HCT116 (cell line): Measurements from ENCODE around the gene SZRD1. TPM values are rescaled to one million over a fixed set of nuclear protein-coding genes. Genes with fewer than 3 reads are reported as not detected.

Source experiments
- ATAC-seq: fragments of 200-7000 bp; cut with Tn5 transposase; 2 replicates; pipeline ENCODE4 v1.9.1; 2020; ENCODE audit warnings: mild to moderate bottlenecking, moderate library complexity
- BruUV-seq: library from RNA; stranded (reverse); fragments of 400-500 nt; replicated peaks from 2 replicates; lab custom pipeline; 2021; lab: Mats Ljungman, UMichigan
- CTCF ChIA-PET: fragments of 300-600 bp; sonication (Branson Sonifier 250); formaldehyde crosslinking; loops from one replicate; lab custom pipeline; 2021; ENCODE audit warnings: antibody characterized with exemption; lab: Charles Lee
- POLR2A ChIA-PET: fragments of 300-600, 350-600 bp; sonication (Branson Sonifier 250); formaldehyde crosslinking; loops from one replicate; lab custom pipeline; 2021; ENCODE audit warnings: antibody characterized with exemption; lab: Charles Lee
- RAD21 ChIA-PET, 2 experiments: fragments of 300-600 bp; sonication (Branson Sonifier 250); formaldehyde crosslinking; loops; one replicate each; lab custom pipeline; 2023; ENCODE audit warnings: low total read pairs in 2 of 2; ENCODE audit not compliant: uncharacterized antibody in 2 of 2, unreplicated experiment in 2 of 2, low non-redundant PET in 1 of 2; lab: Charles Lee
- DNase-seq: peaks from one replicate; pipeline ENCODE4 v3.0.0-alpha.2; 2010; ENCODE audit warnings: low read depth, low spot score
- H2AFZ ChIP-seq: fragments of 200-600 bp; shearing (Covaris generic), sonication (generic); 2 replicates; pipeline ENCODE4 v1.6.1; 2017; ENCODE audit warnings: low read depth, mixed run types, mixed read lengths, antibody characterized with exemption, low read length; ENCODE audit not compliant: poor library complexity, severe bottlenecking
- H3K27ac ChIP-seq: 2 replicates; pipeline ENCODE4 v1.5.1; 2012; ENCODE audit warnings: low read depth, low read length
- H3K27me3 ChIP-seq: fragments of 200-600 bp; sonication (generic); 2 replicates; pipeline ENCODE4 v1.6.1; 2016; ENCODE audit warnings: mixed run types, low read length, mixed read lengths; ENCODE audit not compliant: insufficient read depth
- H3K36me3 ChIP-seq, 2 experiments: fragments of 200-500 bp in 1 of 2; fragments of 200-600 bp in 1 of 2; sonication (Bioruptor generic) in 1 of 2; sonication (generic) in 1 of 2; 2 replicates each; pipeline versions ENCODE4 v1.5.1 to v1.6.1; 2014 to 2016; ENCODE audit warnings: low read length in 2 of 2, inconsistent platforms in 1 of 2, mixed read lengths in 1 of 2, mixed run types in 1 of 2; ENCODE audit not compliant: insufficient read depth in 2 of 2, control insufficient read depth in 1 of 2
- H3K4me1 ChIP-seq, 2 experiments: fragments of 200-600 bp in 1 of 2; sonication (generic) in 1 of 2; 2 replicates each; pipeline versions ENCODE4 v1.5.1 to v1.6.1; 2012 to 2017; ENCODE audit warnings: low read length in 2 of 2, inconsistent platforms in 1 of 2, mild to moderate bottlenecking in 1 of 2, mixed read lengths in 1 of 2, mixed run types in 1 of 2, moderate library complexity in 1 of 2; ENCODE audit not compliant: insufficient read depth in 2 of 2, control insufficient read depth in 1 of 2
- H3K4me2 ChIP-seq: fragments of 200-600 bp; sonication (generic); 2 replicates; pipeline ENCODE4 v1.6.1; 2017; ENCODE audit warnings: mixed run types, low read length, mixed read lengths
- H3K4me3 ChIP-seq, 2 experiments: fragments of 200-600 bp in 1 of 2; sonication (generic) in 1 of 2; replicated peaks in 1 of 2; 2 replicates each; pipeline ENCODE4 v1.5.1; 2011 to 2016; ENCODE audit warnings: low read length in 2 of 2, control low read depth in 1 of 2, low read depth in 1 of 2, mild to moderate bottlenecking in 1 of 2, mixed read lengths in 1 of 2, mixed run types in 1 of 2
- H3K79me2 ChIP-seq: fragments of 200-600 bp; sonication (generic); 2 replicates; pipeline ENCODE4 v1.6.1; 2017; ENCODE audit warnings: mild to moderate bottlenecking, mixed run types, low read length, moderate library complexity, mixed read lengths; ENCODE audit not compliant: insufficient read depth
- H3K9ac ChIP-seq: fragments of 200-600 bp; sonication (generic); 2 replicates; pipeline ENCODE4 v1.6.1; 2016; ENCODE audit warnings: low read length, mixed read lengths
- H3K9me2 ChIP-seq: fragments of 200-600 bp; sonication (generic), shearing (Covaris generic); 2 replicates; pipeline ENCODE4 v1.6.1; 2017; ENCODE audit warnings: mixed run types, mild to moderate bottlenecking, moderate library complexity; ENCODE audit not compliant: insufficient read depth
- H3K9me3 ChIP-seq, 2 experiments: fragments of 200-500 bp in 1 of 2; fragments of 200-600 bp in 1 of 2; sonication (Bioruptor generic) in 1 of 2; sonication (generic) in 1 of 2; 2 replicates each; pipeline ENCODE4 v1.6.1; 2014 to 2017; ENCODE audit warnings: low read length in 2 of 2, mixed read lengths in 2 of 2, inconsistent platforms in 1 of 2, low read depth in 1 of 2, mild to moderate bottlenecking in 1 of 2, mixed run types in 1 of 2, moderate library complexity in 1 of 2; ENCODE audit not compliant: control insufficient read depth in 1 of 2, insufficient read depth in 1 of 2
- H4K20me1 ChIP-seq: fragments of 200-600 bp; sonication (generic), shearing (Covaris generic); 2 replicates; pipeline ENCODE4 v1.6.1; 2017; ENCODE audit warnings: mixed run types, mild to moderate bottlenecking, moderate library complexity; ENCODE audit not compliant: insufficient read depth
- CBX3 ChIP-seq: IDR thresholded peaks from 2 replicates; pipeline ENCODE4 v1.6.1; 2012; ENCODE audit warnings: low read depth
- CEBPB ChIP-seq: IDR thresholded peaks from 2 replicates; pipeline ENCODE4 v1.6.1; 2012; ENCODE audit warnings: low read depth
- EGR1 ChIP-seq: IDR thresholded peaks from 2 replicates; pipeline ENCODE4 v1.6.1; 2012; ENCODE audit warnings: low read depth
- ELF1 ChIP-seq: IDR thresholded peaks from 2 replicates; pipeline ENCODE4 v1.6.1; 2012; ENCODE audit warnings: low read depth, borderline replicate concordance
- EZH2phosphoT487 ChIP-seq: fragments of 200-600 bp; IDR thresholded peaks from 2 replicates; pipeline ENCODE4 v1.6.1; 2018; ENCODE audit warnings: antibody characterized with exemption, borderline replicate concordance
- FOSL1 ChIP-seq: IDR thresholded peaks from 2 replicates; pipeline ENCODE4 v1.6.1; 2012; ENCODE audit warnings: low read depth
- JUND ChIP-seq: IDR thresholded peaks from 2 replicates; pipeline ENCODE4 v1.6.1; 2012
- POLR2A ChIP-seq: IDR thresholded peaks from 2 replicates; pipeline ENCODE4 v1.7.0; 2011; ENCODE audit warnings: borderline replicate concordance; ENCODE audit not compliant: insufficient read depth, insufficient read length; ENCODE audit errors: extremely low read depth
- RAD21 ChIP-seq: IDR thresholded peaks from 2 replicates; pipeline ENCODE4 v1.6.1; 2012; ENCODE audit warnings: low read depth, mild to moderate bottlenecking
- SRF ChIP-seq: IDR thresholded peaks from 2 replicates; pipeline ENCODE4 v1.6.1; 2012; ENCODE audit warnings: low read depth
- ZFX ChIP-seq: fragments of 450-650 bp; IDR thresholded peaks from 2 replicates; pipeline ENCODE4 v1.6.1; 2017
- ZNF274 ChIP-seq: fragments of 200-500 bp; sonication (Bioruptor generic); IDR thresholded peaks from 2 replicates; pipeline ENCODE4 v1.6.1; 2014; ENCODE audit warnings: mild to moderate bottlenecking, low read depth, low read length, inconsistent platforms
- intact Hi-C: fragments of 100-400 bp; cut with micrococcal nuclease; formaldehyde crosslinking; loops from 2 replicates; pipeline ENCODE4 v1.10.0; 2022
- total RNA-seq: library from RNA; stranded (reverse); gene quantifications from one replicate; pipeline ENCODE4 v1.2.1, GENCODE V29; 2021; ENCODE audit not compliant: unreplicated experiment
- TF ChIP-seq, protein P1 (sequence below): IDR thresholded peaks from 2 replicates; pipeline ENCODE4 v1.6.1; 2012
- TF ChIP-seq, protein P2 (sequence below): IDR thresholded peaks from 2 replicates; pipeline ENCODE4 v1.6.1; 2011; ENCODE audit warnings: mild to moderate bottlenecking, low read length, moderate library complexity; ENCODE audit not compliant: insufficient replicate concordance; ENCODE audit errors: extremely low read depth
- TF ChIP-seq, protein P3 (sequence below): IDR thresholded peaks from 2 replicates; pipeline ENCODE4 v1.6.1; 2012
- TF ChIP-seq, protein P4 (sequence below), 3 experiments: fragments of 200-600 bp in 1 of 3; sonication (generic) in 1 of 3; IDR thresholded peaks in 2 of 3; conservative IDR thresholded peaks in 1 of 3; 2 replicates each; pipeline ENCODE4 v1.5.1; 2012 to 2017; ENCODE audit warnings: low read depth in 2 of 3, low read length in 2 of 3, antibody characterized with exemption in 1 of 3, borderline replicate concordance in 1 of 3, control low read depth in 1 of 3, mild to moderate bottlenecking in 1 of 3, mixed read lengths in 1 of 3, mixed run types in 1 of 3, moderate library complexity in 1 of 3; ENCODE audit not compliant: insufficient read depth in 1 of 3

The SZRD1 gene
- total RNA-seq, 1 experiment from 2014 or later = 141 TPM

DNA sequence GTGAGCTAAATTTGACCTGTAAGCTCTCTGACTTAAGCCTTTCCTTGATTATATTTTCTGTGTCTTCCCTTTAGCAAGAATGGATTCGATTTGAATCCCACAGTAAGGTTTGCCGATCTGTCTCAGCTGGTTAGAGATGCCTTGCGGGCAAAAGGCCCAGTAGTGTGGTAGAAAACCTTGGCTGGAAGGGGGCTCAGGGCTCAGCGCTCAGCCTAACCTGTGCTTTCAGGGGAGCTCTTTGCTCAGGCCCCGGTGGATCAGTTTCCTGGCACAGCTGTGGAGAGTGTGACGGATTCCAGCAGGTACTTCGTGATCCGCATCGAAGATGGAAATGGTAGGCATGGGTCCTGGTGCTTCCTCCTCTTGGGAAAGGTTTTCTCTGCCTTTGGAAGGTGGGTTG lies 80.6 kb downstream of the SZRD1 start:
- ChIA-PET CTCF (no interaction called here), POLR2A (no interaction called here), RAD21 (no interaction called here)
- ATAC-seq = no peak
- Histone ChIP-seq H4K20me1 (no peaks in the 10 kb centered on the region), H3K79me2 (peaks cover 16% of the 10 kb centered on the region), H3K4me3 (no peak overlapping the region), H3K36me3 (peaks cover 43 to 54% of the 10 kb centered on the region in 2 experiments), H3K4me2 (no peak overlapping the region), H3K27ac (no peak overlapping the region), H3K4me1 (no peaks in the 10 kb centered on the region), H3K9me2 (no peaks in the 10 kb centered on the region), H3K9ac (no peak overlapping the region), H3K9me3 (no peaks in the 10 kb centered on the region), H3K27me3 (no peaks in the 10 kb centered on the region), H2AFZ (no peak overlapping the region)
- TF ChIP-seq, protein P1, sequence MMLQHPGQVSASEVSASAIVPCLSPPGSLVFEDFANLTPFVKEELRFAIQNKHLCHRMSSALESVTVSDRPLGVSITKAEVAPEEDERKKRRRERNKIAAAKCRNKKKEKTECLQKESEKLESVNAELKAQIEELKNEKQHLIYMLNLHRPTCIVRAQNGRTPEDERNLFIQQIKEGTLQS = no peak
- TF ChIP-seq SRF = no peak
- TF ChIP-seq, protein P2, sequence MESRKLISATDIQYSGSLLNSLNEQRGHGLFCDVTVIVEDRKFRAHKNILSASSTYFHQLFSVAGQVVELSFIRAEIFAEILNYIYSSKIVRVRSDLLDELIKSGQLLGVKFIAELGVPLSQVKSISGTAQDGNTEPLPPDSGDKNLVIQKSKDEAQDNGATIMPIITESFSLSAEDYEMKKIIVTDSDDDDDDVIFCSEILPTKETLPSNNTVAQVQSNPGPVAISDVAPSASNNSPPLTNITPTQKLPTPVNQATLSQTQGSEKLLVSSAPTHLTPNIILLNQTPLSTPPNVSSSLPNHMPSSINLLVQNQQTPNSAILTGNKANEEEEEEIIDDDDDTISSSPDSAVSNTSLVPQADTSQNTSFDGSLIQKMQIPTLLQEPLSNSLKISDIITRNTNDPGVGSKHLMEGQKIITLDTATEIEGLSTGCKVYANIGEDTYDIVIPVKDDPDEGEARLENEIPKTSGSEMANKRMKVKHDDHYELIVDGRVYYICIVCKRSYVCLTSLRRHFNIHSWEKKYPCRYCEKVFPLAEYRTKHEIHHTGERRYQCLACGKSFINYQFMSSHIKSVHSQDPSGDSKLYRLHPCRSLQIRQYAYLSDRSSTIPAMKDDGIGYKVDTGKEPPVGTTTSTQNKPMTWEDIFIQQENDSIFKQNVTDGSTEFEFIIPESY = no peak
- no peak for TF ChIP-seq ZFX
- no peak for TF ChIP-seq CEBPB
- TF ChIP-seq ZNF274 = no peak
- TF ChIP-seq JUND = no peak
- no peak for TF ChIP-seq EGR1
- TF ChIP-seq, protein P3, sequence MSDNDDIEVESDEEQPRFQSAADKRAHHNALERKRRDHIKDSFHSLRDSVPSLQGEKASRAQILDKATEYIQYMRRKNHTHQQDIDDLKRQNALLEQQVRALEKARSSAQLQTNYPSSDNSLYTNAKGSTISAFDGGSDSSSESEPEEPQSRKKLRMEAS = no peak
- TF ChIP-seq, protein P4, sequence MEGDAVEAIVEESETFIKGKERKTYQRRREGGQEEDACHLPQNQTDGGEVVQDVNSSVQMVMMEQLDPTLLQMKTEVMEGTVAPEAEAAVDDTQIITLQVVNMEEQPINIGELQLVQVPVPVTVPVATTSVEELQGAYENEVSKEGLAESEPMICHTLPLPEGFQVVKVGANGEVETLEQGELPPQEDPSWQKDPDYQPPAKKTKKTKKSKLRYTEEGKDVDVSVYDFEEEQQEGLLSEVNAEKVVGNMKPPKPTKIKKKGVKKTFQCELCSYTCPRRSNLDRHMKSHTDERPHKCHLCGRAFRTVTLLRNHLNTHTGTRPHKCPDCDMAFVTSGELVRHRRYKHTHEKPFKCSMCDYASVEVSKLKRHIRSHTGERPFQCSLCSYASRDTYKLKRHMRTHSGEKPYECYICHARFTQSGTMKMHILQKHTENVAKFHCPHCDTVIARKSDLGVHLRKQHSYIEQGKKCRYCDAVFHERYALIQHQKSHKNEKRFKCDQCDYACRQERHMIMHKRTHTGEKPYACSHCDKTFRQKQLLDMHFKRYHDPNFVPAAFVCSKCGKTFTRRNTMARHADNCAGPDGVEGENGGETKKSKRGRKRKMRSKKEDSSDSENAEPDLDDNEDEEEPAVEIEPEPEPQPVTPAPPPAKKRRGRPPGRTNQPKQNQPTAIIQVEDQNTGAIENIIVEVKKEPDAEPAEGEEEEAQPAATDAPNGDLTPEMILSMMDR (IDR thresholded peaks at IDR 0.05 in 2 of 3, conservative IDR thresholded peaks at IDR 0.05 in 1 of 3; ENCODE audit: borderline replicate concordance in 1 of 3, insufficient read depth in 1 of 3, low read depth in 2 of 3, low read length in 2 of 3) = no peak
- no peak for TF ChIP-seq FOSL1
- no peak for TF ChIP-seq POLR2A
- no peak for TF ChIP-seq EZH2phosphoT487
- no peak for TF ChIP-seq ELF1
- TF ChIP-seq RAD21 = no peak
- TF ChIP-seq CBX3 = no peak
- no peak for DNase-seq
- intact Hi-C loops = no loop called here
- no TSS peak for BruUV-seq

Other genes with a start within 250 kb of the SZRD1 start
- 164 TPM for gene EPHA2, start 211.2 kb upstream of the SZRD1 start, total RNA-seq
- 59.7 TPM for gene ARHGEF19, start 154.6 kb upstream of the SZRD1 start, total RNA-seq
- gene CPLANE2, start 130.1 kb upstream of the SZRD1 start, total RNA-seq = 8.1 TPM
- gene FBXO42, start 14.8 kb upstream of the SZRD1 start, total RNA-seq = 20.6 TPM
- not detected for gene SPATA21, start 70.2 kb downstream of the SZRD1 start, total RNA-seq
- 35.5 TPM for gene NECAP2, start 73.5 kb downstream of the SZRD1 start, total RNA-seq
- 1,685 TPM for gene RNU1-1, start 147.0 kb downstream of the SZRD1 start, total RNA-seq
- gene NBPF1, start 246.3 kb downstream of the SZRD1 start, total RNA-seq = 46.0 TPM